Endothelial cell of umbilical vein (primary cell): ENCODE measurements around the gene RPS6KA6.

ENCODE experiments used
- EZH2 ChIP-seq: IDR thresholded peaks from 2 replicates; pipeline ENCODE4 v1.6.1; 2012; ENCODE audit warnings: borderline replicate concordance, low read depth, mild to moderate bottlenecking, moderate library complexity, low read length, inconsistent platforms; ENCODE audit not compliant: severe bottlenecking
- GATA2 ChIP-seq: IDR thresholded peaks from 2 replicates; pipeline ENCODE4 v1.7.0; 2011; ENCODE audit warnings: low read depth, mild to moderate bottlenecking, moderate library complexity, mixed read lengths, low read length; ENCODE audit not compliant: insufficient read length, insufficient read depth
- JUN ChIP-seq: IDR thresholded peaks from 2 replicates; pipeline ENCODE4 v1.6.1; 2011; ENCODE audit warnings: borderline replicate concordance, low read depth; ENCODE audit not compliant: insufficient read length, insufficient read depth
- MAX ChIP-seq: IDR thresholded peaks from 2 replicates; pipeline ENCODE4 v1.6.1; 2011; ENCODE audit not compliant: insufficient read depth, insufficient read length
- POLR2A ChIP-seq: IDR thresholded peaks from 2 replicates; pipeline ENCODE4 v1.6.1; 2012; ENCODE audit warnings: low read depth, mild to moderate bottlenecking, control low read depth, low read length
- POLR2AphosphoS5 ChIP-seq: IDR thresholded peaks from 2 replicates; pipeline ENCODE4 v1.6.1; 2012; ENCODE audit warnings: low read depth, mild to moderate bottlenecking, control low read depth, low read length, moderate library complexity; ENCODE audit not compliant: insufficient read depth
- TF ChIP-seq, protein P1 (sequence below), 2 donors: IDR thresholded peaks; 1 replicate in 1 of 2; 2 replicates in 1 of 2; pipeline ENCODE4 v1.5.1; 2011; ENCODE audit warnings: low read length in 2 of 2, mild to moderate bottlenecking in 2 of 2, moderate library complexity in 2 of 2, control low read depth in 1 of 2, inconsistent platforms in 1 of 2, low read depth in 1 of 2; ENCODE audit not compliant: insufficient read depth in 1 of 2; ENCODE audit errors: extremely low read depth in 1 of 2

- TF ChIP-seq JUN: no peak
- no peak for TF ChIP-seq POLR2A
- TF ChIP-seq, protein P1, sequence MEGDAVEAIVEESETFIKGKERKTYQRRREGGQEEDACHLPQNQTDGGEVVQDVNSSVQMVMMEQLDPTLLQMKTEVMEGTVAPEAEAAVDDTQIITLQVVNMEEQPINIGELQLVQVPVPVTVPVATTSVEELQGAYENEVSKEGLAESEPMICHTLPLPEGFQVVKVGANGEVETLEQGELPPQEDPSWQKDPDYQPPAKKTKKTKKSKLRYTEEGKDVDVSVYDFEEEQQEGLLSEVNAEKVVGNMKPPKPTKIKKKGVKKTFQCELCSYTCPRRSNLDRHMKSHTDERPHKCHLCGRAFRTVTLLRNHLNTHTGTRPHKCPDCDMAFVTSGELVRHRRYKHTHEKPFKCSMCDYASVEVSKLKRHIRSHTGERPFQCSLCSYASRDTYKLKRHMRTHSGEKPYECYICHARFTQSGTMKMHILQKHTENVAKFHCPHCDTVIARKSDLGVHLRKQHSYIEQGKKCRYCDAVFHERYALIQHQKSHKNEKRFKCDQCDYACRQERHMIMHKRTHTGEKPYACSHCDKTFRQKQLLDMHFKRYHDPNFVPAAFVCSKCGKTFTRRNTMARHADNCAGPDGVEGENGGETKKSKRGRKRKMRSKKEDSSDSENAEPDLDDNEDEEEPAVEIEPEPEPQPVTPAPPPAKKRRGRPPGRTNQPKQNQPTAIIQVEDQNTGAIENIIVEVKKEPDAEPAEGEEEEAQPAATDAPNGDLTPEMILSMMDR (IDR thresholded peaks at IDR 0.05; ENCODE audit: extremely low read depth in 1 of 2, insufficient read depth in 1 of 2, low read depth in 1 of 2, low read length in 2 of 2): no peak
- TF ChIP-seq POLR2AphosphoS5: no peak
- no peak for TF ChIP-seq EZH2
- TF ChIP-seq MAX: no peak
- no peak for TF ChIP-seq GATA2
Measured at GRCh38 chrX:84165711-84166110, 22.3 kb downstream of the RPS6KA6 start.
